HCT116 (cell line): Measurements from ENCODE around the gene CARD14. TPM values are rescaled to one million over a fixed set of nuclear protein-coding genes. Genes with fewer than 3 reads are reported as not detected.

Source experiments
- ATAC-seq: fragments of 200-7000 bp; cut with Tn5 transposase; 2 replicates; pipeline ENCODE4 v1.9.1; 2020; ENCODE audit warnings: mild to moderate bottlenecking, moderate library complexity
- BruUV-seq: library from RNA; stranded (reverse); fragments of 400-500 nt; replicated peaks from 2 replicates; lab custom pipeline; 2021; lab: Mats Ljungman, UMichigan
- CTCF ChIA-PET: fragments of 300-600 bp; sonication (Branson Sonifier 250); formaldehyde crosslinking; loops from one replicate; lab custom pipeline; 2021; ENCODE audit warnings: antibody characterized with exemption; lab: Charles Lee
- POLR2A ChIA-PET: fragments of 300-600, 350-600 bp; sonication (Branson Sonifier 250); formaldehyde crosslinking; loops from one replicate; lab custom pipeline; 2021; ENCODE audit warnings: antibody characterized with exemption; lab: Charles Lee
- RAD21 ChIA-PET, 2 experiments: fragments of 300-600 bp; sonication (Branson Sonifier 250); formaldehyde crosslinking; loops; one replicate each; lab custom pipeline; 2023; ENCODE audit warnings: low total read pairs in 2 of 2; ENCODE audit not compliant: uncharacterized antibody in 2 of 2, unreplicated experiment in 2 of 2, low non-redundant PET in 1 of 2; lab: Charles Lee
- DNase-seq: peaks from one replicate; pipeline ENCODE4 v3.0.0-alpha.2; 2010; ENCODE audit warnings: low read depth, low spot score
- H2AFZ ChIP-seq: fragments of 200-600 bp; shearing (Covaris generic), sonication (generic); 2 replicates; pipeline ENCODE4 v1.6.1; 2017; ENCODE audit warnings: low read depth, mixed run types, mixed read lengths, antibody characterized with exemption, low read length; ENCODE audit not compliant: poor library complexity, severe bottlenecking
- H3K27ac ChIP-seq: 2 replicates; pipeline ENCODE4 v1.5.1; 2012; ENCODE audit warnings: low read depth, low read length
- H3K27me3 ChIP-seq: fragments of 200-600 bp; sonication (generic); 2 replicates; pipeline ENCODE4 v1.6.1; 2016; ENCODE audit warnings: mixed run types, low read length, mixed read lengths; ENCODE audit not compliant: insufficient read depth
- H3K36me3 ChIP-seq, 2 experiments: fragments of 200-500 bp in 1 of 2; fragments of 200-600 bp in 1 of 2; sonication (Bioruptor generic) in 1 of 2; sonication (generic) in 1 of 2; 2 replicates each; pipeline versions ENCODE4 v1.5.1 to v1.6.1; 2014 to 2016; ENCODE audit warnings: low read length in 2 of 2, inconsistent platforms in 1 of 2, mixed read lengths in 1 of 2, mixed run types in 1 of 2; ENCODE audit not compliant: insufficient read depth in 2 of 2, control insufficient read depth in 1 of 2
- H3K4me1 ChIP-seq, 2 experiments: fragments of 200-600 bp in 1 of 2; sonication (generic) in 1 of 2; 2 replicates each; pipeline versions ENCODE4 v1.5.1 to v1.6.1; 2012 to 2017; ENCODE audit warnings: low read length in 2 of 2, inconsistent platforms in 1 of 2, mild to moderate bottlenecking in 1 of 2, mixed read lengths in 1 of 2, mixed run types in 1 of 2, moderate library complexity in 1 of 2; ENCODE audit not compliant: insufficient read depth in 2 of 2, control insufficient read depth in 1 of 2
- H3K4me2 ChIP-seq: fragments of 200-600 bp; sonication (generic); 2 replicates; pipeline ENCODE4 v1.6.1; 2017; ENCODE audit warnings: mixed run types, low read length, mixed read lengths
- H3K4me3 ChIP-seq, 2 experiments: fragments of 200-600 bp in 1 of 2; sonication (generic) in 1 of 2; replicated peaks in 1 of 2; 2 replicates each; pipeline ENCODE4 v1.5.1; 2011 to 2016; ENCODE audit warnings: low read length in 2 of 2, control low read depth in 1 of 2, low read depth in 1 of 2, mild to moderate bottlenecking in 1 of 2, mixed read lengths in 1 of 2, mixed run types in 1 of 2
- H3K79me2 ChIP-seq: fragments of 200-600 bp; sonication (generic); 2 replicates; pipeline ENCODE4 v1.6.1; 2017; ENCODE audit warnings: mild to moderate bottlenecking, mixed run types, low read length, moderate library complexity, mixed read lengths; ENCODE audit not compliant: insufficient read depth
- H3K9ac ChIP-seq: fragments of 200-600 bp; sonication (generic); 2 replicates; pipeline ENCODE4 v1.6.1; 2016; ENCODE audit warnings: low read length, mixed read lengths
- H3K9me2 ChIP-seq: fragments of 200-600 bp; sonication (generic), shearing (Covaris generic); 2 replicates; pipeline ENCODE4 v1.6.1; 2017; ENCODE audit warnings: mixed run types, mild to moderate bottlenecking, moderate library complexity; ENCODE audit not compliant: insufficient read depth
- H3K9me3 ChIP-seq, 2 experiments: fragments of 200-500 bp in 1 of 2; fragments of 200-600 bp in 1 of 2; sonication (Bioruptor generic) in 1 of 2; sonication (generic) in 1 of 2; 2 replicates each; pipeline ENCODE4 v1.6.1; 2014 to 2017; ENCODE audit warnings: low read length in 2 of 2, mixed read lengths in 2 of 2, inconsistent platforms in 1 of 2, low read depth in 1 of 2, mild to moderate bottlenecking in 1 of 2, mixed run types in 1 of 2, moderate library complexity in 1 of 2; ENCODE audit not compliant: control insufficient read depth in 1 of 2, insufficient read depth in 1 of 2
- H4K20me1 ChIP-seq: fragments of 200-600 bp; sonication (generic), shearing (Covaris generic); 2 replicates; pipeline ENCODE4 v1.6.1; 2017; ENCODE audit warnings: mixed run types, mild to moderate bottlenecking, moderate library complexity; ENCODE audit not compliant: insufficient read depth
- CBX3 ChIP-seq: IDR thresholded peaks from 2 replicates; pipeline ENCODE4 v1.6.1; 2012; ENCODE audit warnings: low read depth
- CEBPB ChIP-seq: IDR thresholded peaks from 2 replicates; pipeline ENCODE4 v1.6.1; 2012; ENCODE audit warnings: low read depth
- CTCF ChIP-seq, 3 experiments: fragments of 200-600 bp in 1 of 3; sonication (generic) in 1 of 3; IDR thresholded peaks in 2 of 3; conservative IDR thresholded peaks in 1 of 3; 2 replicates each; pipeline ENCODE4 v1.5.1; 2012 to 2017; ENCODE audit warnings: low read depth in 2 of 3, low read length in 2 of 3, antibody characterized with exemption in 1 of 3, borderline replicate concordance in 1 of 3, control low read depth in 1 of 3, mild to moderate bottlenecking in 1 of 3, mixed read lengths in 1 of 3, mixed run types in 1 of 3, moderate library complexity in 1 of 3; ENCODE audit not compliant: insufficient read depth in 1 of 3
- FOSL1 ChIP-seq: IDR thresholded peaks from 2 replicates; pipeline ENCODE4 v1.6.1; 2012; ENCODE audit warnings: low read depth
- JUND ChIP-seq: IDR thresholded peaks from 2 replicates; pipeline ENCODE4 v1.6.1; 2012
- MAX ChIP-seq: IDR thresholded peaks from 2 replicates; pipeline ENCODE4 v1.6.1; 2012
- POLR2AphosphoS5 ChIP-seq: IDR thresholded peaks from 2 replicates; pipeline ENCODE4 v1.6.1; 2011; ENCODE audit warnings: mild to moderate bottlenecking, low read depth, low read length, moderate library complexity
- SIN3A ChIP-seq: IDR thresholded peaks from 2 replicates; pipeline ENCODE4 v1.6.1; 2012; ENCODE audit warnings: low read depth
- SP1 ChIP-seq: IDR thresholded peaks from 2 replicates; pipeline ENCODE4 v1.6.1; 2012; ENCODE audit warnings: low read depth
- SRF ChIP-seq: IDR thresholded peaks from 2 replicates; pipeline ENCODE4 v1.6.1; 2012; ENCODE audit warnings: low read depth
- YY1 ChIP-seq: IDR thresholded peaks from 2 replicates; pipeline ENCODE4 v1.6.1; 2011; ENCODE audit warnings: low read length, low read depth, moderate library complexity, mild to moderate bottlenecking; ENCODE audit not compliant: insufficient replicate concordance; ENCODE audit errors: extremely low read depth
- intact Hi-C: fragments of 100-400 bp; cut with micrococcal nuclease; formaldehyde crosslinking; loops from 2 replicates; pipeline ENCODE4 v1.10.0; 2022
- total RNA-seq: library from RNA; stranded (reverse); gene quantifications from one replicate; pipeline ENCODE4 v1.2.1, GENCODE V29; 2021; ENCODE audit not compliant: unreplicated experiment

Gene CARD14
- total RNA-seq, 1 experiment from 2014 or later: 0.25 TPM

- POLR2A ChIA-PET: no interaction called here
- peak overlapping the region in 1 of 2 experiments; percentile 9; a peak in 3 of 4 replicates for H3K4me3 ChIP-seq
These were observed 84.8 kb downstream of the CARD14 start for GRCh38 chr17:80254396-80255251.

More at GRCh38 chr17:80254396-80255251, 84.8 kb downstream of the CARD14 start:
- no TSS peak for BruUV-seq
- Histone ChIP-seq H3K9me2 (no peaks in the 10 kb centered on the region), H3K9me3 (no peaks in the 10 kb centered on the region), H2AFZ (peak overlapping the region; percentile 11), H4K20me1 (no peaks in the 10 kb centered on the region), H3K27ac (peak overlapping the region; percentile 89), H3K79me2 (no peaks in the 10 kb centered on the region), H3K36me3 (no peaks in the 10 kb centered on the region), H3K4me1 (peaks cover 41 to 66% of the 10 kb centered on the region in 2 experiments), H3K27me3 (no peaks in the 10 kb centered on the region), H3K9ac (peak overlapping the region; percentile 42), H3K4me2 (peak overlapping the region; percentile 74)
- intact Hi-C loops: no loop called here
- TF ChIP-seq CBX3 (peak; percentile 78; the same call in 1 of the 2 replicates), SRF (no peak), MAX (peak; percentile 72), CEBPB (no peak), SIN3A (peak; percentile 89), FOSL1 (peak; percentile 90), POLR2AphosphoS5 (peak; percentile 59), CTCF (IDR thresholded peaks at IDR 0.05 in 2 of 3, conservative IDR thresholded peaks at IDR 0.05 in 1 of 3; ENCODE audit: borderline replicate concordance in 1 of 3, insufficient read depth in 1 of 3, low read depth in 2 of 3, low read length in 2 of 3) (no peak), JUND (peak; percentile 92), SP1 (peak; percentile 87), YY1 (peak; percentile 55)
- ChIA-PET CTCF (no interaction called here), RAD21 (no interaction called here)
- ATAC-seq: peak; percentile 78
- DNase-seq: peak; percentile 82
